OCI-LY1 (cell line): ENCODE measurements around the gene KMT2A.
A peak's percentile ranks its signal among the peaks of the same experiment; 100 is the strongest.

Experiments used
- H2AFZ ChIP-seq: fragments of 200-600 bp; sonication (generic), shearing (Covaris generic); 2 replicates; pipeline ENCODE4 v1.6.0; 2014; ENCODE audit warnings: antibody characterized with exemption, mild to moderate bottlenecking, low read length
- H3F3A ChIP-seq: fragments of 200-600 bp; sonication (generic), shearing (Covaris generic); 2 replicates; pipeline ENCODE4 v1.6.0; 2014; ENCODE audit warnings: mild to moderate bottlenecking, antibody characterized with exemption, low read length, moderate library complexity; ENCODE audit not compliant: insufficient read depth
- H3K27ac ChIP-seq: fragments of 200-600 bp; sonication (generic); 2 replicates; pipeline ENCODE4 v1.5.1; 2014; ENCODE audit warnings: low read length, mixed run types, mild to moderate bottlenecking, low read depth; ENCODE audit not compliant: poor library complexity, severe bottlenecking
- H3K27me3 ChIP-seq: fragments of 200-600 bp; sonication (generic); 2 replicates; pipeline ENCODE4 v1.6.0; 2014; ENCODE audit warnings: antibody characterized with exemption, mild to moderate bottlenecking, low read length, moderate library complexity; ENCODE audit not compliant: insufficient read depth
- H3K36me3 ChIP-seq: fragments of 200-600 bp; sonication (generic); 2 replicates; pipeline ENCODE4 v1.6.1; 2014; ENCODE audit warnings: mild to moderate bottlenecking, antibody characterized with exemption, low read length, moderate library complexity, mixed read lengths; ENCODE audit not compliant: insufficient read depth
- H3K4me1 ChIP-seq: fragments of 200-600 bp; sonication (generic); 2 replicates; pipeline ENCODE4 v1.5.1; 2014; ENCODE audit warnings: mild to moderate bottlenecking, low read length, moderate library complexity; ENCODE audit not compliant: insufficient read depth, severe bottlenecking
- H3K4me2 ChIP-seq: fragments of 200-600 bp; sonication (generic), shearing (Covaris generic); 2 replicates; pipeline ENCODE4 v1.6.1; 2014; ENCODE audit warnings: low read length
- H3K4me3 ChIP-seq: fragments of 200-600 bp; sonication (generic); 2 replicates; pipeline ENCODE4 v1.5.1; 2014; ENCODE audit warnings: low read length, low read depth, mild to moderate bottlenecking, mixed read lengths; ENCODE audit not compliant: poor library complexity, severe bottlenecking
- H3K79me2 ChIP-seq: fragments of 200-600 bp; shearing (Covaris generic); 2 replicates; pipeline ENCODE4 v1.6.1; 2016; ENCODE audit warnings: mixed run types, low read length, mixed read lengths; ENCODE audit not compliant: insufficient read depth
- H3K9ac ChIP-seq: fragments of 200-600 bp; sonication (generic), shearing (Covaris generic); 2 replicates; pipeline ENCODE4 v1.6.1; 2014; ENCODE audit warnings: mild to moderate bottlenecking, low read length, mixed read lengths
- H3K9me2 ChIP-seq: fragments of 200-600 bp; sonication (generic), shearing (Covaris generic); 2 replicates; pipeline ENCODE4 v1.6.1; 2014; ENCODE audit warnings: low read depth, mild to moderate bottlenecking, low read length, mixed read lengths
- H3K9me3 ChIP-seq: fragments of 200-600 bp; shearing (Covaris generic); 2 replicates; pipeline ENCODE4 v1.6.1; 2014; ENCODE audit warnings: low read length, mixed read lengths
- H4K20me1 ChIP-seq: fragments of 200-600 bp; sonication (generic), shearing (Covaris generic); 2 replicates; pipeline ENCODE4 v1.6.0; 2016; ENCODE audit warnings: mild to moderate bottlenecking, low read length; ENCODE audit not compliant: insufficient read depth
- CTCF ChIP-seq: fragments of 200-600 bp; sonication (generic), shearing (Covaris generic); IDR thresholded peaks from 2 replicates; pipeline ENCODE4 v1.5.1; 2017; ENCODE audit warnings: mild to moderate bottlenecking, antibody characterized with exemption, low read length, moderate library complexity, mixed read lengths
- EZH2 ChIP-seq: fragments of 200-600 bp; sonication (generic), shearing (Covaris generic); IDR thresholded peaks from 2 replicates; pipeline ENCODE4 v1.8.0; 2017; ENCODE audit warnings: borderline replicate concordance, mixed run types, mild to moderate bottlenecking, antibody characterized with exemption, low read length, moderate library complexity, mixed read lengths

The KMT2A gene

GRCh38 chr11:118398791-118399559 is 37.3 kb upstream of the KMT2A start:
- Histone ChIP-seq H3F3A (no peaks in the 10 kb centered on the region), H3K9me3 (no peaks in the 10 kb centered on the region), H2AFZ (no peak overlapping the region), H3K4me3 (no peak overlapping the region), H3K4me1 (peaks cover 28% of the 10 kb centered on the region), H3K27ac (peak overlapping the region; percentile 54), H3K4me2 (no peak overlapping the region), H3K36me3 (peaks cover 28% of the 10 kb centered on the region), H3K27me3 (no peaks in the 10 kb centered on the region), H3K9ac (no peak overlapping the region), H4K20me1 (no peaks in the 10 kb centered on the region), H3K79me2 (peaks cover 23% of the 10 kb centered on the region), H3K9me2 (no peaks in the 10 kb centered on the region)
- TF ChIP-seq EZH2 (no peak), CTCF (no peak)

- Histone ChIP-seq H3K4me1 (peaks cover 34% of the 10 kb centered on the region), H3K27ac (peak within 1 kb of the TSS; percentile 75), H3K36me3 (peaks cover 29% of the 10 kb centered on the region)
Measured at GRCh38 chr11:118401151-118401879, 35.0 kb upstream of the KMT2A start, which contains the start of gene ATP5MG. Gene ATP5MG, plus strand, starts transcription at chr11:118401606. Its CDS starts 60 bp downstream, at chr11:118401666.

More at GRCh38 chr11:118401151-118401879, 35.0 kb upstream of the KMT2A start, which contains the start of gene ATP5MG:
- no peak within 1 kb of the TSS for H2AFZ ChIP-seq
- no peaks in the 10 kb centered on the region for H3K27me3 ChIP-seq
- peak within 1 kb of the TSS; percentile 82 for H3K4me3 ChIP-seq
- no peaks in the 10 kb centered on the region for H3K9me2 ChIP-seq
- TF ChIP-seq CTCF (no peak), EZH2 (no peak)
- H3F3A ChIP-seq = no peaks in the 10 kb centered on the region
- H3K4me2 ChIP-seq = peak within 1 kb of the TSS; percentile 79
- no peaks in the 10 kb centered on the region for H4K20me1 ChIP-seq
- peaks cover 45% of the 10 kb centered on the region for H3K79me2 ChIP-seq
- H3K9ac ChIP-seq = peak within 1 kb of the TSS; percentile 82
- H3K9me3 ChIP-seq = no peaks in the 10 kb centered on the region
